PC-3 (cell line): ENCODE measurements around the gene HNRNPF. TPM values are rescaled to one million over a fixed set of nuclear protein-coding genes. Genes with fewer than 3 reads are reported as not detected.
A peak's percentile ranks its signal among the peaks of the same experiment; 100 is the strongest.
"Not testable (repeated sequence)": the region's sequence is repeated elsewhere in the genome, so short reads cannot be mapped to it uniquely, and the experiment has no call there.

Source experiments
- ATAC-seq: fragments of 200-7000 bp; cut with Tn5 transposase; 2 replicates; pipeline ENCODE4 v1.9.1; 2020; ENCODE audit warnings: mild to moderate bottlenecking, moderate library complexity
- BruUV-seq: library from RNA; stranded (reverse); fragments of 400-500 nt; replicated peaks from 2 replicates; lab custom pipeline; 2021; lab: Mats Ljungman, UMichigan
- CTCF ChIA-PET: fragments of 300-600 bp; sonication (Branson Sonifier 250); formaldehyde crosslinking; loops from one replicate; lab custom pipeline; 2022; ENCODE audit warnings: antibody characterized with exemption; lab: Charles Lee
- POLR2A ChIA-PET: fragments of 300-600 bp; sonication (Branson Sonifier 250); formaldehyde crosslinking; loops from one replicate; lab custom pipeline; 2022; ENCODE audit warnings: antibody characterized with exemption; ENCODE audit not compliant: unreplicated experiment; lab: Charles Lee
- DNase-seq: peaks from one replicate; pipeline ENCODE4 v3.0.0-alpha.2; 2015
- H2AFZ ChIP-seq: fragments of 300-600 bp; sonication (generic); 2 replicates; pipeline ENCODE4 v1.6.0; 2016; ENCODE audit warnings: antibody characterized with exemption, low read length
- H3F3A ChIP-seq: fragments of 300-600 bp; sonication (generic); one replicate; pipeline ENCODE4 v1.6.0; 2017; ENCODE audit warnings: antibody characterized with exemption, low read length, control low read depth, mild to moderate bottlenecking; ENCODE audit not compliant: unreplicated experiment
- H3K27ac ChIP-seq: fragments of 300-600 bp; sonication (generic); 2 replicates; pipeline ENCODE4 v1.5.1; 2016; ENCODE audit warnings: mild to moderate bottlenecking, low read length
- H3K27me3 ChIP-seq: fragments of 300-600 bp; sonication (generic); 2 replicates; pipeline ENCODE4 v1.6.1; 2016; ENCODE audit warnings: low read length, mixed read lengths
- H3K36me3 ChIP-seq: fragments of 300-600 bp; sonication (generic); 2 replicates; pipeline ENCODE4 v1.6.1; 2016; ENCODE audit warnings: low read depth, mixed run types, low read length, mixed read lengths
- H3K4me1 ChIP-seq: fragments of 300-600 bp; sonication (generic); 2 replicates; pipeline ENCODE4 v1.5.1; 2016; ENCODE audit warnings: low read length; ENCODE audit not compliant: insufficient read depth
- H3K4me2 ChIP-seq: fragments of 300-600 bp; sonication (generic); 2 replicates; pipeline ENCODE4 v1.6.0; 2016; ENCODE audit warnings: low read length
- H3K4me3 ChIP-seq: fragments of 300-600 bp; sonication (generic); 2 replicates; pipeline ENCODE4 v1.5.1; 2016; ENCODE audit warnings: mild to moderate bottlenecking, low read length, mixed read lengths
- H3K79me2 ChIP-seq: fragments of 300-600 bp; sonication (generic); 2 replicates; pipeline ENCODE4 v1.6.1; 2017; ENCODE audit warnings: low read length, mixed read lengths
- H3K9ac ChIP-seq: fragments of 300-600 bp; sonication (generic); 2 replicates; pipeline ENCODE4 v1.6.0; 2016; ENCODE audit warnings: mild to moderate bottlenecking, low read length
- H3K9me2 ChIP-seq: fragments of 300-600 bp; sonication (generic); replicated peaks from 2 replicates; pipeline ENCODE4 v1.6.1; 2016; ENCODE audit warnings: mixed run types, low read length, mixed read lengths
- H3K9me3 ChIP-seq: fragments of 300-600 bp; sonication (generic); 2 replicates; pipeline ENCODE4 v1.6.1; 2016; ENCODE audit warnings: low read length, mixed read lengths
- H4K20me1 ChIP-seq: fragments of 300-600 bp; sonication (generic); 2 replicates; pipeline ENCODE4 v1.6.1; 2016; ENCODE audit warnings: low read length, mixed read lengths
- EZH2 ChIP-seq: fragments of 300-600 bp; sonication (generic); IDR thresholded peaks from one replicate; pipeline ENCODE4 v1.6.1; 2017; ENCODE audit warnings: antibody characterized with exemption, mild to moderate bottlenecking, low read length; ENCODE audit not compliant: unreplicated experiment
- EZH2phosphoT487 ChIP-seq: fragments of 300-600 bp; sonication (generic); IDR thresholded peaks from 2 replicates; pipeline ENCODE4 v1.6.1; 2018; ENCODE audit warnings: mild to moderate bottlenecking, antibody characterized with exemption, low read length, borderline replicate concordance
- intact Hi-C: fragments of 100-400 bp; cut with micrococcal nuclease; formaldehyde crosslinking; loops from 2 replicates; pipeline ENCODE4 v1.9.0; 2023
- total RNA-seq: library from RNA; depleted of rRNA; stranded (reverse); fragments of >200 nt; gene quantifications from 2 replicates; pipeline ENCODE4 v1.2.3, GENCODE V29; 2014
- TF ChIP-seq, protein P1 (sequence below): fragments of 300-600 bp; sonication (generic); conservative IDR thresholded peaks from 2 replicates; pipeline ENCODE4 v1.5.1; 2017; ENCODE audit warnings: antibody characterized with exemption, low read depth, mild to moderate bottlenecking, low read length

The HNRNPF gene
- total RNA-seq, 1 experiment from 2014 or later, result 421 TPM

- H3K79me2 ChIP-seq, result peaks cover 98% of the 10 kb centered on the region
- no peaks in the 10 kb centered on the region for H3K9me2 ChIP-seq
- peak overlapping the region; percentile 95 for H3K4me2 ChIP-seq
- ChIA-PET POLR2A (no interaction called here), CTCF (no interaction called here)
- peak overlapping the region; percentile 78; the same call in 1 of the 2 replicates for H3K4me3 ChIP-seq
- DNase-seq (no peak), ATAC-seq (no peak)
- TF ChIP-seq, protein P1, sequence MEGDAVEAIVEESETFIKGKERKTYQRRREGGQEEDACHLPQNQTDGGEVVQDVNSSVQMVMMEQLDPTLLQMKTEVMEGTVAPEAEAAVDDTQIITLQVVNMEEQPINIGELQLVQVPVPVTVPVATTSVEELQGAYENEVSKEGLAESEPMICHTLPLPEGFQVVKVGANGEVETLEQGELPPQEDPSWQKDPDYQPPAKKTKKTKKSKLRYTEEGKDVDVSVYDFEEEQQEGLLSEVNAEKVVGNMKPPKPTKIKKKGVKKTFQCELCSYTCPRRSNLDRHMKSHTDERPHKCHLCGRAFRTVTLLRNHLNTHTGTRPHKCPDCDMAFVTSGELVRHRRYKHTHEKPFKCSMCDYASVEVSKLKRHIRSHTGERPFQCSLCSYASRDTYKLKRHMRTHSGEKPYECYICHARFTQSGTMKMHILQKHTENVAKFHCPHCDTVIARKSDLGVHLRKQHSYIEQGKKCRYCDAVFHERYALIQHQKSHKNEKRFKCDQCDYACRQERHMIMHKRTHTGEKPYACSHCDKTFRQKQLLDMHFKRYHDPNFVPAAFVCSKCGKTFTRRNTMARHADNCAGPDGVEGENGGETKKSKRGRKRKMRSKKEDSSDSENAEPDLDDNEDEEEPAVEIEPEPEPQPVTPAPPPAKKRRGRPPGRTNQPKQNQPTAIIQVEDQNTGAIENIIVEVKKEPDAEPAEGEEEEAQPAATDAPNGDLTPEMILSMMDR, result no peak
- no peak for TF ChIP-seq EZH2phosphoT487
- no peak for TF ChIP-seq EZH2
- H2AFZ ChIP-seq, result no peak overlapping the region
- intact Hi-C loops, result no loop called here
- no peaks in the 10 kb centered on the region for H3K9me3 ChIP-seq
- H3K36me3 ChIP-seq, result peaks cover 66% of the 10 kb centered on the region
- H3F3A ChIP-seq, result no peaks in the 10 kb centered on the region
- H3K27ac ChIP-seq, result no peak overlapping the region
- no peaks in the 10 kb centered on the region for H3K27me3 ChIP-seq
- peaks cover 30% of the 10 kb centered on the region for H3K4me1 ChIP-seq
- peaks cover 74% of the 10 kb centered on the region for H4K20me1 ChIP-seq
- no TSS peak for BruUV-seq
- H3K9ac ChIP-seq, result no peak overlapping the region; the same call in 1 of the 2 replicates
These were observed 15.2 kb downstream of the HNRNPF start for GRCh38 chr10:43393606-43394360.

DNA sequence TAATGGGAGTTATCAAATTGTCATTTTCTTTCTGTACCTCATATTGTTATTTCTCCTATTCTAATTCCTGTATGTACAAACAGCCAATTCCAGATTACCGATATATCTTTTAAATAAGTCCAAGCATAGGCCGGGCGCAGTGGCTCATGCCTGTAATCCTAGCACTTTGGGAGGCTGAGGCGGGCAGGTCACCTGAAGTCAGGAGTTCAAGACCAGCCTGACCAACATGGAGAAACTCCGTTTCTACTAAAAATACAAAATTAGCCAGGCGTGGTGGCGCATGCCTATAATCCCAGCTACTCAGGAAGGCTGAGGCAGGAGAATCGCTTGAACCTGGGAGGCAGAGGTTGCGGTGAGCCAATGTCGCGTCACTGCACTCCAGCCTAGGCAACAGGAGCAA, 15.8 kb downstream of the HNRNPF start:
- H3K9me3 ChIP-seq, BruUV-seq, H3K9me2 ChIP-seq, H3K4me2 ChIP-seq, H3K27ac ChIP-seq, ATAC-seq, H3F3A ChIP-seq, H3K4me3 ChIP-seq, DNase-seq, POLR2A ChIA-PET, H3K9ac ChIP-seq, CTCF ChIA-PET, intact Hi-C loops, H2AFZ ChIP-seq, H3K27me3 ChIP-seq: not testable (repeated sequence)
- peaks cover 24% of the 10 kb centered on the region for H3K4me1 ChIP-seq
- H4K20me1 ChIP-seq, result peaks cover 75% of the 10 kb centered on the region
- H3K79me2 ChIP-seq, result peaks cover 98% of the 10 kb centered on the region
- peaks cover 68% of the 10 kb centered on the region for H3K36me3 ChIP-seq

DNA sequence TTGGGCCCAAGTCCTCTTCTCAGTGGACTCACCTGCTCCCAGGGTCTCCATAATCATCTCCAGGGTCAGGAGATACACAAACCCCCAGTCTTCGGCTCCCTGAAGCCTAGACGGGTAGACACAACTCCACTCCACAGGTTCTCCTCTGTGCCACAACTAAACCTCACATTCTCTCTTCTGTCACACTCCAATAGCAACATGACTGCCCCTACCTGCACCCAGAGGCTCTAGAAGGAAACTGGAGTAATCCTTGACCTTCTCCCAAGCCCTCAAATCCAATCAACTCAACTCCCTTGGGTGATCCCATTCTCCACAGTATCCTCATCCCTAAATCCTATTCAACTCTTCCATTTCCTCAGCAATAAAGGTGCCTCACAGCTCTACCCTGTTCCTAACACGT, 16.2 kb downstream of the HNRNPF start:
- H3K9me2 ChIP-seq, result no peaks in the 10 kb centered on the region
- H2AFZ ChIP-seq, result no peak overlapping the region
- no peak for DNase-seq
- H3K4me1 ChIP-seq, result peaks cover 20% of the 10 kb centered on the region
- ChIA-PET CTCF (no interaction called here), POLR2A (no interaction called here)
- H3F3A ChIP-seq, result no peaks in the 10 kb centered on the region
- TF ChIP-seq EZH2phosphoT487 (no peak), EZH2 (no peak)
- TF ChIP-seq, protein P1, result no peak
- H3K27me3 ChIP-seq, result no peaks in the 10 kb centered on the region
- H4K20me1 ChIP-seq, result peaks cover 77% of the 10 kb centered on the region
- H3K79me2 ChIP-seq, result peaks cover 98% of the 10 kb centered on the region
- no peaks in the 10 kb centered on the region for H3K9me3 ChIP-seq
- no peak for ATAC-seq
- no peak overlapping the region for H3K4me2 ChIP-seq
- H3K27ac ChIP-seq, result no peak overlapping the region
- H3K4me3 ChIP-seq, result no peak overlapping the region
- H3K36me3 ChIP-seq, result peaks cover 73% of the 10 kb centered on the region
- no peak overlapping the region for H3K9ac ChIP-seq
- intact Hi-C loops, result no loop called here
- no TSS peak for BruUV-seq
